ENCODE data around the gene PPM1K. TPM values are rescaled to one million over a fixed set of nuclear protein-coding genes. Genes with fewer than 3 reads are reported as not detected.
A peak's percentile ranks its signal among the peaks of the same experiment; 100 is the strongest.
"Not testable (repeated sequence)": the region's sequence is repeated elsewhere in the genome, so short reads cannot be mapped to it uniquely, and the experiment has no call there.

Gene PPM1K
- 1 to 10 TPM; 5.5 to 5.7 TPM for polyA plus RNA-seq

- Histone ChIP-seq H3K27ac (ENCODE audit: low read depth in 2 of 2, low read length in 1 of 2) (peak within 1 kb of the TSS; percentile 97 to 99), H3K27me3 (ENCODE audit: control insufficient read depth in 1 of 2, insufficient read depth in 2 of 2, low read length in 2 of 2) (no peaks in the 10 kb centered on the region), H3K4me3 (ENCODE audit: low read depth in 1 of 2, low read length in 2 of 2) (peak within 1 kb of the TSS; percentile 71 to 80), H3K4me1 (ENCODE audit: control insufficient read depth in 2 of 2, insufficient read depth in 2 of 2, low read length in 1 of 2) (no peaks in the 10 kb centered on the region), H3K9me3 (ENCODE audit: control insufficient read depth in 2 of 2, insufficient read depth in 1 of 2, low read depth in 1 of 2, low read length in 1 of 2) (no peaks in the 10 kb centered on the region), H3K36me3 (ENCODE audit: control insufficient read depth in 2 of 2, insufficient read depth in 2 of 2, low read length in 1 of 2) (no peaks in the 10 kb centered on the region)
- 0 to 1% methylated on average over 55 of the region's 55 CpGs for WGBS, 2 donors
Measured at GRCh38 chr4:88284439-88285234, at the start of gene PPM1K. PPM1K (minus strand) TSS chr4:88284561; CDS start chr4:88278583, 5,978 bp downstream.

DNA sequence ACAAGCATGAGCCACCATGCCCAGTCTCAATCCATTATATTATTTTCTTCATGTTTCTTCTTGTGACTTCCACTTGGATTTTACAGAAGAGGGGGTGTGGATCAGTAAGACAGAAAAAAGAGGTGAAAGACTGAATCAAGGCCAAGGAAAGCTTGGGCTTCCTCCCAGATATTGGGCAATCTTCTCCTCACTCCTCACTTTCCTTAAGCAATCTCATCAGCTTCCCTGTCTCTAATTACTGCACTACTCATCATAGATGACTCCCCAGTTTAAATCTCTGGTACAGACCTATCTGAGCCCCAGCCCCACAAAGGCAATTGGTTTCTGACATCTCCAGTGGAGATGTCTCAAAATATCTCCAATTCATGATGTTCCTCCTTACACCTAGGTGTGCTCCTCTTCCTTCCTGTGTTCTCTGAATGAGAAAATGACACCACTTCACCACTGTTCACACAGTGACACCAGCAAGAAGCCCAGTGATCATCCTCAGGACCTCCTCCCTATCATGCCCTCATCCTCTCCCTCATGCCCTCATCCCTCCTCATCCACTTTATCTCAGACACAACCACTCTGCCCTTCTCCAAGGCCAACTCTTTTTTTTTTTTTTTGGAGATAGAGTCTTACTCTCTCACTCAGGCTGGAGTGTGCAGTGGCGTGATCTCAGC is 49.5 kb upstream of the PPM1K start:
- Histone ChIP-seq H3K27me3 (ENCODE audit: control insufficient read depth in 1 of 2, insufficient read depth in 2 of 2, low read length in 2 of 2) (no peaks in the 10 kb centered on the region), H3K4me1 (ENCODE audit: control insufficient read depth in 2 of 2, insufficient read depth in 2 of 2, low read length in 1 of 2) (no peaks in the 10 kb centered on the region), H3K4me3 (ENCODE audit: low read depth in 1 of 2, low read length in 2 of 2) (no peak overlapping the region), H3K9me3 (ENCODE audit: control insufficient read depth in 2 of 2, insufficient read depth in 1 of 2, low read depth in 1 of 2, low read length in 1 of 2) (no peaks in the 10 kb centered on the region), H3K36me3 (ENCODE audit: control insufficient read depth in 2 of 2, insufficient read depth in 2 of 2, low read length in 1 of 2) (no peaks in the 10 kb centered on the region), H3K27ac (ENCODE audit: low read depth in 2 of 2, low read length in 1 of 2) (peak overlapping the region in 1 of 2 donors; percentile 19)
- WGBS, 2 donors, result 98 to 100% methylated on average over 1 of the region's 1 CpG

GRCh38 chr4:88327665-88328064 is 43.3 kb upstream of the PPM1K start:
- no peaks in the 10 kb centered on the region for H3K9me3 ChIP-seq (ENCODE audit: control insufficient read depth in 2 of 2, insufficient read depth in 1 of 2, low read depth in 1 of 2, low read length in 1 of 2)
- no peak overlapping the region for H3K4me3 ChIP-seq (ENCODE audit: low read depth in 1 of 2, low read length in 2 of 2)
- H3K4me1 ChIP-seq (ENCODE audit: control insufficient read depth in 2 of 2, insufficient read depth in 2 of 2, low read length in 1 of 2), result no peaks in the 10 kb centered on the region
- WGBS, 2 donors, result 59% methylated on average over 1 of the region's 1 CpG
- no peak overlapping the region for H3K27ac ChIP-seq (ENCODE audit: low read depth in 2 of 2, low read length in 1 of 2)
- no peaks in the 10 kb centered on the region for H3K36me3 ChIP-seq (ENCODE audit: control insufficient read depth in 2 of 2, insufficient read depth in 2 of 2, low read length in 1 of 2)
- no peaks in the 10 kb centered on the region for H3K27me3 ChIP-seq (ENCODE audit: control insufficient read depth in 1 of 2, insufficient read depth in 2 of 2, low read length in 2 of 2)

GRCh38 chr4:88320780-88321373 is 36.5 kb upstream of the PPM1K start:
- peak overlapping the region; percentile 1 to 46 for H3K4me3 ChIP-seq (ENCODE audit: low read depth in 1 of 2, low read length in 2 of 2)
- no peaks in the 10 kb centered on the region for H3K36me3 ChIP-seq (ENCODE audit: control insufficient read depth in 2 of 2, insufficient read depth in 2 of 2, low read length in 1 of 2)
- H3K4me1 ChIP-seq (ENCODE audit: control insufficient read depth in 2 of 2, insufficient read depth in 2 of 2, low read length in 1 of 2), result peaks cover 0 to 2% of the 10 kb centered on the region in 2 donors
- H3K9me3 ChIP-seq (ENCODE audit: control insufficient read depth in 2 of 2, insufficient read depth in 1 of 2, low read depth in 1 of 2, low read length in 1 of 2), result no peaks in the 10 kb centered on the region
- no peaks in the 10 kb centered on the region for H3K27me3 ChIP-seq (ENCODE audit: control insufficient read depth in 1 of 2, insufficient read depth in 2 of 2, low read length in 2 of 2)
- 37 to 43% methylated on average over 5 of the region's 5 CpGs for WGBS, 2 donors
- H3K27ac ChIP-seq (ENCODE audit: low read depth in 2 of 2, low read length in 1 of 2), result peak overlapping the region; percentile 82 to 95

GRCh38 chr4:88320224-88320779 is 35.9 kb upstream of the PPM1K start:
- 35 to 55% methylated on average over 1 of the region's 1 CpG for WGBS, 2 donors
- peak overlapping the region; percentile 1 to 46 for H3K4me3 ChIP-seq (ENCODE audit: low read depth in 1 of 2, low read length in 2 of 2)
- H3K36me3 ChIP-seq (ENCODE audit: control insufficient read depth in 2 of 2, insufficient read depth in 2 of 2, low read length in 1 of 2), result no peaks in the 10 kb centered on the region
- H3K27me3 ChIP-seq (ENCODE audit: control insufficient read depth in 1 of 2, insufficient read depth in 2 of 2, low read length in 2 of 2), result no peaks in the 10 kb centered on the region
- H3K27ac ChIP-seq (ENCODE audit: low read depth in 2 of 2, low read length in 1 of 2), result peak overlapping the region; percentile 82 to 95
- no peaks in the 10 kb centered on the region for H3K9me3 ChIP-seq (ENCODE audit: control insufficient read depth in 2 of 2, insufficient read depth in 1 of 2, low read depth in 1 of 2, low read length in 1 of 2)
- peaks cover 0 to 2% of the 10 kb centered on the region in 2 donors for H3K4me1 ChIP-seq (ENCODE audit: control insufficient read depth in 2 of 2, insufficient read depth in 2 of 2, low read length in 1 of 2)

GRCh38 chr4:88318751-88319350 is 34.5 kb upstream of the PPM1K start:
- Histone ChIP-seq H3K27me3 (ENCODE audit: control insufficient read depth in 1 of 2, insufficient read depth in 2 of 2, low read length in 2 of 2) (no peaks in the 10 kb centered on the region), H3K4me1 (ENCODE audit: control insufficient read depth in 2 of 2, insufficient read depth in 2 of 2, low read length in 1 of 2) (peaks cover 0 to 2% of the 10 kb centered on the region in 2 donors), H3K4me3 (ENCODE audit: low read depth in 1 of 2, low read length in 2 of 2) (peak overlapping the region in 1 of 2 donors; percentile 46), H3K9me3 (ENCODE audit: control insufficient read depth in 2 of 2, insufficient read depth in 1 of 2, low read depth in 1 of 2, low read length in 1 of 2) (no peaks in the 10 kb centered on the region), H3K36me3 (ENCODE audit: control insufficient read depth in 2 of 2, insufficient read depth in 2 of 2, low read length in 1 of 2) (no peaks in the 10 kb centered on the region), H3K27ac (ENCODE audit: low read depth in 2 of 2, low read length in 1 of 2) (peak overlapping the region; percentile 71 to 73)
- 55% methylated on average over 3 of the region's 3 CpGs for WGBS, 2 donors

- Histone ChIP-seq H3K4me1 (ENCODE audit: control insufficient read depth in 2 of 2, insufficient read depth in 2 of 2, low read length in 1 of 2) (peaks cover 0 to 2% of the 10 kb centered on the region in 2 donors), H3K36me3 (ENCODE audit: control insufficient read depth in 2 of 2, insufficient read depth in 2 of 2, low read length in 1 of 2) (no peaks in the 10 kb centered on the region), H3K27me3 (ENCODE audit: control insufficient read depth in 1 of 2, insufficient read depth in 2 of 2, low read length in 2 of 2) (no peaks in the 10 kb centered on the region), H3K27ac (ENCODE audit: low read depth in 2 of 2, low read length in 1 of 2) (no peak overlapping the region), H3K4me3 (ENCODE audit: low read depth in 1 of 2, low read length in 2 of 2) (no peak overlapping the region), H3K9me3 (ENCODE audit: control insufficient read depth in 2 of 2, insufficient read depth in 1 of 2, low read depth in 1 of 2, low read length in 1 of 2) (no peaks in the 10 kb centered on the region)
- WGBS, 2 donors, result 57 to 77% methylated on average over 5 of the region's 5 CpGs
Measured at GRCh38 chr4:88315460-88316017, 31.2 kb upstream of the PPM1K start.

GRCh38 chr4:88313088-88313624 is 28.8 kb upstream of the PPM1K start:
- not testable (repeated sequence) for H3K9me3 ChIP-seq (ENCODE audit: control insufficient read depth in 2 of 2, insufficient read depth in 1 of 2, low read depth in 1 of 2, low read length in 1 of 2); H3K4me1 ChIP-seq (ENCODE audit: control insufficient read depth in 2 of 2, insufficient read depth in 2 of 2, low read length in 1 of 2); H3K36me3 ChIP-seq (ENCODE audit: control insufficient read depth in 2 of 2, insufficient read depth in 2 of 2, low read length in 1 of 2); H3K27me3 ChIP-seq (ENCODE audit: control insufficient read depth in 1 of 2, insufficient read depth in 2 of 2, low read length in 2 of 2); H3K27ac ChIP-seq (ENCODE audit: low read depth in 2 of 2, low read length in 1 of 2); H3K4me3 ChIP-seq (ENCODE audit: low read depth in 1 of 2, low read length in 2 of 2)
- 93 to 98% methylated on average over 21 to 23 of the region's 23 CpGs for WGBS, 2 donors

- H3K9me3 ChIP-seq (ENCODE audit: control insufficient read depth in 2 of 2, insufficient read depth in 1 of 2, low read depth in 1 of 2, low read length in 1 of 2), result no peaks in the 10 kb centered on the region
- WGBS, 2 donors, result 52 to 65% methylated on average over 1 of the region's 1 CpG
- H3K36me3 ChIP-seq (ENCODE audit: control insufficient read depth in 2 of 2, insufficient read depth in 2 of 2, low read length in 1 of 2), result no peaks in the 10 kb centered on the region
- H3K27me3 ChIP-seq (ENCODE audit: control insufficient read depth in 1 of 2, insufficient read depth in 2 of 2, low read length in 2 of 2), result no peaks in the 10 kb centered on the region
- no peaks in the 10 kb centered on the region for H3K4me1 ChIP-seq (ENCODE audit: control insufficient read depth in 2 of 2, insufficient read depth in 2 of 2, low read length in 1 of 2)
- H3K27ac ChIP-seq (ENCODE audit: low read depth in 2 of 2, low read length in 1 of 2), result no peak overlapping the region
- no peak overlapping the region for H3K4me3 ChIP-seq (ENCODE audit: low read depth in 1 of 2, low read length in 2 of 2)
Measured at GRCh38 chr4:88308587-88308986, 24.2 kb upstream of the PPM1K start.
